CD14-positive monocyte (primary cell): ENCODE results near the gene RECQL5. TPM values are rescaled to one million over a fixed set of nuclear protein-coding genes. Genes with fewer than 3 reads are reported as not detected.

Source experiments
- DNase-seq, 3 donors: peaks; one replicate each; pipeline ENCODE4 v3.0.0-alpha.2; 2011 to 2022
- H2AFZ ChIP-seq: 2 replicates; pipeline ENCODE4 v1.6.0; 2012; ENCODE audit warnings: mild to moderate bottlenecking, low read depth, low read length, inconsistent platforms; ENCODE audit not compliant: insufficient read depth, poor library complexity, severe bottlenecking
- H3K27ac ChIP-seq, 2 donors: 1 replicate in 1 of 2; 2 replicates in 1 of 2; pipeline ENCODE4 v1.5.1; 2012 to 2013; ENCODE audit warnings: low read length in 2 of 2, control low read depth in 1 of 2, inconsistent platforms in 1 of 2, low read depth in 1 of 2, mild to moderate bottlenecking in 1 of 2
- H3K27me3 ChIP-seq, 2 donors: one replicate each; pipeline versions ENCODE4 v1.6.0 to v1.6.1; 2011 to 2013; ENCODE audit warnings: low read length in 2 of 2; ENCODE audit not compliant: control insufficient read depth in 2 of 2, insufficient read depth in 2 of 2
- H3K36me3 ChIP-seq, 2 donors: replicated peaks in 1 of 2; 1 replicate in 1 of 2; 2 replicates in 1 of 2; pipeline versions ENCODE4 v1.5.1 to v1.6.1; 2012 to 2013; ENCODE audit warnings: low read length in 2 of 2, control low read depth in 1 of 2, inconsistent platforms in 1 of 2, mild to moderate bottlenecking in 1 of 2; ENCODE audit not compliant: insufficient read depth in 2 of 2, control insufficient read depth in 1 of 2
- H3K4me1 ChIP-seq, 2 donors: 1 replicate in 1 of 2; 2 replicates in 1 of 2; pipeline versions ENCODE4 v1.5.1 to v1.6.1; 2012 to 2013; ENCODE audit warnings: low read length in 2 of 2, control low read depth in 1 of 2, inconsistent platforms in 1 of 2, mild to moderate bottlenecking in 1 of 2, moderate library complexity in 1 of 2; ENCODE audit not compliant: insufficient read depth in 2 of 2, control insufficient read depth in 1 of 2
- H3K4me2 ChIP-seq: replicated peaks from 2 replicates; pipeline ENCODE3; 2012; ENCODE audit warnings: low read length, moderate library complexity, mild to moderate bottlenecking; ENCODE audit not compliant: poor library complexity, severe bottlenecking; ENCODE audit errors: extremely low read depth
- H3K4me3 ChIP-seq, 3 experiments: fragments of 200-600 bp in 1 of 3; sonication (generic) in 1 of 3; replicated peaks in 1 of 3; 1 replicate in 2 of 3; 2 replicates in 1 of 3; pipeline ENCODE4 v1.5.1; 2011 to 2013; ENCODE audit warnings: low read length in 3 of 3, mild to moderate bottlenecking in 3 of 3, control low read depth in 2 of 3, low read depth in 2 of 3, inconsistent platforms in 1 of 3, moderate library complexity in 1 of 3
- H3K79me2 ChIP-seq: 2 replicates; pipeline ENCODE4 v1.6.0; 2012; ENCODE audit warnings: mild to moderate bottlenecking, control low read depth, inconsistent platforms, low read length, moderate library complexity; ENCODE audit not compliant: insufficient read depth
- H3K9ac ChIP-seq: 2 replicates; pipeline ENCODE4 v1.6.0; 2017; ENCODE audit warnings: low read length, mild to moderate bottlenecking; ENCODE audit not compliant: insufficient read depth, poor library complexity, severe bottlenecking
- H3K9me3 ChIP-seq, 2 donors: replicated peaks in 1 of 2; 1 replicate in 1 of 2; 2 replicates in 1 of 2; pipeline versions ENCODE4 v1.5.1 to v1.6.1; 2012 to 2013; ENCODE audit warnings: low read length in 2 of 2, control low read depth in 1 of 2; ENCODE audit not compliant: control insufficient read depth in 1 of 2, insufficient read depth in 1 of 2
- H4K20me1 ChIP-seq: 2 replicates; pipeline ENCODE4 v1.6.0; 2012; ENCODE audit warnings: mild to moderate bottlenecking, low read length, control low read depth, moderate library complexity; ENCODE audit not compliant: insufficient read depth
- H3K27ac Mint-ChIP-seq, 7 donors: one replicate each; pipeline ENCODE4 v1.8.0; 2020; ENCODE audit warnings: mild to moderate bottlenecking in 7 of 7, mixed read lengths in 7 of 7, moderate library complexity in 6 of 7, inconsistent platforms in 2 of 7
- H3K27me3 Mint-ChIP-seq, 3 donors: one replicate each; pipeline ENCODE4 v1.8.0; 2021 to 2022; ENCODE audit warnings: low read depth in 3 of 3, mild to moderate bottlenecking in 3 of 3, mixed read lengths in 3 of 3, moderate library complexity in 3 of 3, inconsistent platforms in 1 of 3
- H3K36me3 Mint-ChIP-seq, 2 donors: one replicate each; pipeline ENCODE4 v1.8.0; 2020; ENCODE audit warnings: mixed read lengths in 2 of 2, inconsistent platforms in 1 of 2, mild to moderate bottlenecking in 1 of 2
- H3K4me1 Mint-ChIP-seq: one replicate; pipeline ENCODE4 v1.8.0; 2020; ENCODE audit warnings: mild to moderate bottlenecking, mixed read lengths
- H3K4me3 Mint-ChIP-seq, 2 donors: one replicate each; pipeline ENCODE4 v1.8.0; 2020; ENCODE audit warnings: mild to moderate bottlenecking in 2 of 2, mixed read lengths in 2 of 2, moderate library complexity in 1 of 2
- H3K9me3 Mint-ChIP-seq, 7 donors: one replicate each; pipeline ENCODE4 v1.8.0; 2020 to 2022; ENCODE audit warnings: mixed read lengths in 7 of 7, mild to moderate bottlenecking in 6 of 7, moderate library complexity in 6 of 7, inconsistent platforms in 2 of 7
- CTCF ChIP-seq: fragments of 200-600 bp; IDR thresholded peaks from one replicate; pipeline ENCODE4 v1.8.0; 2022; ENCODE audit warnings: antibody characterized with exemption, mild to moderate bottlenecking
- WGBS: methylation state at CpG from one replicate; pipeline ENCODE4 v1.1.5; 2013; ENCODE audit warnings: missing lambda C conversion rate; ENCODE audit not compliant: insufficient coverage; 5-methylcytosine and 5-hydroxymethylcytosine counted together
- intact Hi-C, 2 donors: fragments of 100-400 bp; cut with micrococcal nuclease; formaldehyde crosslinking; loops; one replicate each; pipeline versions ENCODE4 v1.15.0 to v1.15.1; 2023
- polyA plus RNA-seq, 3 donors: library from polyadenylated mRNA; depleted of rRNA in 1 of 3; unstranded in 2 of 3; stranded (reverse) in 1 of 3; fragments of 300-500 nt in 2 of 3; fragments of >200 nt in 1 of 3; fragmentation: Illumina TruSeq in 2 of 3; gene quantifications; 1 replicate in 2 of 3; 2 replicates in 1 of 3; pipeline ENCODE4 v1.2.3, GENCODE V29; 2012 to 2021

Gene RECQL5
- polyA plus RNA-seq, 3 donors: 3.1 to 27.7 (median 4.4) TPM

- Histone ChIP-seq H4K20me1 (peaks cover 48% of the 10 kb centered on the region), H3K27me3 (no peaks in the 10 kb centered on the region), H3K79me2 (peaks cover 31% of the 10 kb centered on the region), H3K9me3 (no peaks in the 10 kb centered on the region), H3K27ac (no peak overlapping the region), H3K4me2 (no peak overlapping the region), H2AFZ (no peak overlapping the region), H3K36me3 (peaks cover 14 to 41% of the 10 kb centered on the region in 2 donors), H3K9ac (no peak overlapping the region), H3K4me3 (no peak overlapping the region), H3K4me1 (peaks cover 13 to 24% of the 10 kb centered on the region in 2 donors)
- intact Hi-C loops: no loop called here
- no peak for DNase-seq
- 94% methylated on average over 9 of the region's 17 CpGs for WGBS
- H3K36me3 Mint-ChIP-seq: peaks cover 5 to 38% of the 10 kb centered on the region in 2 donors
- peak overlapping the region in 1 of 7 donors; percentile 43 for H3K27ac Mint-ChIP-seq
- H3K9me3 Mint-ChIP-seq: no peaks in the 10 kb centered on the region
- H3K27me3 Mint-ChIP-seq: no peaks in the 10 kb centered on the region
- no peak overlapping the region for H3K4me3 Mint-ChIP-seq
- TF ChIP-seq CTCF: no peak
- peaks cover 12% of the 10 kb centered on the region for H3K4me1 Mint-ChIP-seq
Observed at GRCh38 chr17:75592348-75593020, 74.5 kb downstream of the RECQL5 start.

GRCh38 chr17:75591722-75592302 lies 75.1 kb downstream of the RECQL5 start:
- H3K36me3 ChIP-seq: peaks cover 14 to 39% of the 10 kb centered on the region in 2 donors
- H3K79me2 ChIP-seq: peaks cover 31% of the 10 kb centered on the region
- H3K27ac Mint-ChIP-seq: no peak overlapping the region
- no peak overlapping the region for H3K4me3 ChIP-seq
- peaks cover 16% of the 10 kb centered on the region for H3K4me1 Mint-ChIP-seq
- H3K4me1 ChIP-seq: peaks cover 19 to 30% of the 10 kb centered on the region in 2 donors
- TF ChIP-seq CTCF: no peak
- no peak overlapping the region for H3K27ac ChIP-seq
- H3K4me3 Mint-ChIP-seq: no peak overlapping the region
- H2AFZ ChIP-seq: no peak overlapping the region
- no peak overlapping the region for H3K4me2 ChIP-seq
- peaks cover 48% of the 10 kb centered on the region for H4K20me1 ChIP-seq
- no peak overlapping the region for H3K9ac ChIP-seq
- no peak for DNase-seq
- WGBS: 100% methylated on average over 6 of the region's 7 CpGs
- peaks cover 3 to 35% of the 10 kb centered on the region in 2 donors for H3K36me3 Mint-ChIP-seq
- H3K9me3 ChIP-seq: no peaks in the 10 kb centered on the region
- no peaks in the 10 kb centered on the region for H3K27me3 ChIP-seq
- intact Hi-C loops: no loop called here
- H3K9me3 Mint-ChIP-seq: no peaks in the 10 kb centered on the region
- H3K27me3 Mint-ChIP-seq: no peaks in the 10 kb centered on the region
